H1 (cell line): ENCODE measurements around the gene POLR3G.

Source experiments
- EZH2 ChIP-seq: fragments of 200-600 bp; sonication (generic); IDR thresholded peaks from 2 replicates; pipeline ENCODE4 v1.7.1; 2012; ENCODE audit warnings: low read depth, mild to moderate bottlenecking, moderate library complexity, low read length, inconsistent platforms; ENCODE audit not compliant: severe bottlenecking
- KDM1A ChIP-seq: fragments of 200-600, 300-600 bp; sonication (generic); IDR thresholded peaks from 2 replicates; pipeline ENCODE4 v1.7.1; 2016; ENCODE audit warnings: mild to moderate bottlenecking, low read length, borderline replicate concordance
- NRF1 ChIP-seq: IDR thresholded peaks from 2 replicates; pipeline ENCODE4 v1.6.1; 2011; ENCODE audit warnings: mild to moderate bottlenecking, low read depth, low read length, improper control_type of control experiment
- POLR2AphosphoS5 ChIP-seq: IDR thresholded peaks from 2 replicates; pipeline ENCODE4 v1.6.1; 2011; ENCODE audit warnings: low read depth, low read length
- SRF ChIP-seq: IDR thresholded peaks from 2 replicates; pipeline ENCODE4 v1.6.1; 2011; ENCODE audit warnings: mild to moderate bottlenecking, low read depth, low read length, moderate library complexity
- TEAD4 ChIP-seq: IDR thresholded peaks from 2 replicates; pipeline ENCODE4 v1.6.1; 2012; ENCODE audit warnings: low read depth, low read length, inconsistent platforms, mixed read lengths
- TF ChIP-seq, protein P1 (sequence below), 3 experiments: IDR thresholded peaks; 1 replicate in 2 of 3; 2 replicates in 1 of 3; pipeline versions ENCODE4 v1.5.1 to v1.6.1; 2011; ENCODE audit warnings: low read length in 3 of 3, mild to moderate bottlenecking in 3 of 3, inconsistent platforms in 2 of 3, low read depth in 1 of 3, moderate library complexity in 1 of 3; ENCODE audit not compliant: insufficient read depth in 1 of 3; ENCODE audit errors: control extremely low read depth in 1 of 3

- no peak for TF ChIP-seq TEAD4
- TF ChIP-seq SRF, result no peak
- TF ChIP-seq NRF1, result no peak
- TF ChIP-seq, protein P1, sequence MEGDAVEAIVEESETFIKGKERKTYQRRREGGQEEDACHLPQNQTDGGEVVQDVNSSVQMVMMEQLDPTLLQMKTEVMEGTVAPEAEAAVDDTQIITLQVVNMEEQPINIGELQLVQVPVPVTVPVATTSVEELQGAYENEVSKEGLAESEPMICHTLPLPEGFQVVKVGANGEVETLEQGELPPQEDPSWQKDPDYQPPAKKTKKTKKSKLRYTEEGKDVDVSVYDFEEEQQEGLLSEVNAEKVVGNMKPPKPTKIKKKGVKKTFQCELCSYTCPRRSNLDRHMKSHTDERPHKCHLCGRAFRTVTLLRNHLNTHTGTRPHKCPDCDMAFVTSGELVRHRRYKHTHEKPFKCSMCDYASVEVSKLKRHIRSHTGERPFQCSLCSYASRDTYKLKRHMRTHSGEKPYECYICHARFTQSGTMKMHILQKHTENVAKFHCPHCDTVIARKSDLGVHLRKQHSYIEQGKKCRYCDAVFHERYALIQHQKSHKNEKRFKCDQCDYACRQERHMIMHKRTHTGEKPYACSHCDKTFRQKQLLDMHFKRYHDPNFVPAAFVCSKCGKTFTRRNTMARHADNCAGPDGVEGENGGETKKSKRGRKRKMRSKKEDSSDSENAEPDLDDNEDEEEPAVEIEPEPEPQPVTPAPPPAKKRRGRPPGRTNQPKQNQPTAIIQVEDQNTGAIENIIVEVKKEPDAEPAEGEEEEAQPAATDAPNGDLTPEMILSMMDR (IDR thresholded peaks at IDR 0.05; ENCODE audit: control extremely low read depth in 1 of 3, insufficient read depth in 1 of 3, low read depth in 1 of 3, low read length in 3 of 3), result no peak
- no peak for TF ChIP-seq POLR2AphosphoS5
- no peak for TF ChIP-seq EZH2
- no peak for TF ChIP-seq KDM1A
Observed at GRCh38 chr5:90554358-90555006, 79.8 kb downstream of the POLR3G start.
